ENCODE measurements around the gene ARL16. TPM values are rescaled to one million over a fixed set of nuclear protein-coding genes. Genes with fewer than 3 reads are reported as not detected.

ARL16 gene
- total RNA-seq, 1 donor from 2014 or later: 53.7 TPM

- H3K4me3 Mint-ChIP-seq: peak within 1 kb of the TSS; percentile 95
- H3K9me3 Mint-ChIP-seq: no peaks in the 10 kb centered on the region
- H3K4me1 Mint-ChIP-seq: peaks cover 28% of the 10 kb centered on the region
- no peaks in the 10 kb centered on the region for H3K36me3 Mint-ChIP-seq (ENCODE audit: low read depth)
- peak within 1 kb of the TSS; percentile 97 for H3K27ac Mint-ChIP-seq (ENCODE audit: unreplicated experiment)
- TF ChIP-seq CTCF (conservative IDR thresholded peaks at IDR 0.05): no peak
- H3K27me3 Mint-ChIP-seq (ENCODE audit: low read depth): no peaks in the 10 kb centered on the region
- DNase-seq (ENCODE audit: low read depth, low spot score): peak; percentile 89
These were observed 17.0 kb downstream of the ARL16 start, which contains the start of the genes CCDC137 and OXLD1 for GRCh38 chr17:81666342-81667191. CCDC137 (plus strand) TSS chr17:81666737; CDS start chr17:81666767, 30 bp downstream. OXLD1 (minus strand) TSS chr17:81666605; CDS start chr17:81666577, 28 bp downstream.

GRCh38 chr17:81666092-81666341, 17.6 kb downstream of the ARL16 start:
- Mint-ChIP-seq H3K9me3 (no peaks in the 10 kb centered on the region), H3K4me3 (peak overlapping the region; percentile 95), H3K4me1 (peaks cover 28% of the 10 kb centered on the region), H3K36me3 (ENCODE audit: low read depth) (no peaks in the 10 kb centered on the region), H3K27ac (ENCODE audit: unreplicated experiment) (peak overlapping the region; percentile 97), H3K27me3 (ENCODE audit: low read depth) (no peaks in the 10 kb centered on the region)
- no peak for DNase-seq (ENCODE audit: low read depth, low spot score)
- no peak for TF ChIP-seq CTCF (conservative IDR thresholded peaks at IDR 0.05)

- Mint-ChIP-seq H3K27ac (ENCODE audit: unreplicated experiment) (peak overlapping the region; percentile 97), H3K9me3 (no peaks in the 10 kb centered on the region), H3K36me3 (ENCODE audit: low read depth) (no peaks in the 10 kb centered on the region), H3K27me3 (ENCODE audit: low read depth) (no peaks in the 10 kb centered on the region), H3K4me1 (peaks cover 28% of the 10 kb centered on the region), H3K4me3 (peak overlapping the region; percentile 95)
- DNase-seq (ENCODE audit: low read depth, low spot score): no peak
- TF ChIP-seq CTCF (conservative IDR thresholded peaks at IDR 0.05): no peak
These were observed 18.1 kb downstream of the ARL16 start for GRCh38 chr17:81665205-81666091.

GRCh38 chr17:81664051-81664470, 19.5 kb downstream of the ARL16 start:
- Mint-ChIP-seq H3K36me3 (ENCODE audit: low read depth) (no peaks in the 10 kb centered on the region), H3K27ac (ENCODE audit: unreplicated experiment) (no peak overlapping the region), H3K4me3 (no peak overlapping the region), H3K9me3 (no peaks in the 10 kb centered on the region), H3K4me1 (peaks cover 28% of the 10 kb centered on the region), H3K27me3 (ENCODE audit: low read depth) (no peaks in the 10 kb centered on the region)
- DNase-seq (ENCODE audit: low read depth, low spot score): no peak
- TF ChIP-seq CTCF (conservative IDR thresholded peaks at IDR 0.05): no peak

GRCh38 chr17:81662002-81662401, 21.6 kb downstream of the ARL16 start:
- H3K9me3 Mint-ChIP-seq: no peaks in the 10 kb centered on the region
- no peak for DNase-seq (ENCODE audit: low read depth, low spot score)
- no peak overlapping the region for H3K4me3 Mint-ChIP-seq
- H3K4me1 Mint-ChIP-seq: peaks cover 14% of the 10 kb centered on the region
- H3K27ac Mint-ChIP-seq (ENCODE audit: unreplicated experiment): no peak overlapping the region
- no peaks in the 10 kb centered on the region for H3K27me3 Mint-ChIP-seq (ENCODE audit: low read depth)
- no peak for TF ChIP-seq CTCF (conservative IDR thresholded peaks at IDR 0.05)
- no peaks in the 10 kb centered on the region for H3K36me3 Mint-ChIP-seq (ENCODE audit: low read depth)

Measured in neural crest cell (in vitro differentiated cells).